GM10248 (cell line): ENCODE results near the gene USP46.
A peak's percentile ranks its signal among the peaks of the same experiment; 100 is the strongest.

Experiments
- CTCF ChIA-PET: fragments of 300-600 bp; sonication (Branson Sonifier 250); formaldehyde crosslinking; extraction: SDS; loops from one replicate; lab custom pipeline; 2021; ENCODE audit warnings: antibody characterized with exemption; lab: Yijun Ruan, JAX
- POLR2A ChIA-PET: fragments of 350-650 bp; sonication (Branson Sonifier 250); formaldehyde crosslinking; extraction: SDS; loops from one replicate; lab custom pipeline; 2020; ENCODE audit warnings: antibody characterized with exemption; lab: Yijun Ruan, JAX
- DNase-seq: peaks from one replicate; pipeline ENCODE4 v3.0.0; 2012; ENCODE audit errors: extremely low spot score
- TF ChIP-seq, protein P1 (sequence below): IDR thresholded peaks from 2 replicates; pipeline ENCODE4 v1.5.1; 2012; ENCODE audit warnings: mild to moderate bottlenecking, low read depth; ENCODE audit errors: extremely low read depth, missing control alignments, control extremely low read depth

USP46 gene

DNA sequence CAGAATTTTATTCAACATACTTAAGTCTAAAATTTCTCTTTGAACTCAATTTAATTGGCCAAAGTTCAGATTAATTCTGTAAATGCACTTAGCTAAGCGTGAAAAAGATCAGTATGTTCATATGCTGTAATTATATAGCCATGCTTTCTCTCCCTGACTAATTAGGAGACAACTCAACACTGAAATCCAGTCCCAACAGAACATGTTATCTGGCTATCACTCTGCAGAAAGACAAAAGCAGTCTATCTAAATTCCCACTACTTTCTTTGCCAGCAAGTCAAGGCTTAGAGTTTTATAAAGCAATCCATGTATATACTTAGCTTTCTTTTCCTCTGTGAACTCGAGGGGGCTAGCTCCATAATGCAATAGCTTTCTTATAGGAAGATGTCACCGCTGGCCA lies 16.0 kb upstream of the USP46 start:
- TF ChIP-seq, protein P1, sequence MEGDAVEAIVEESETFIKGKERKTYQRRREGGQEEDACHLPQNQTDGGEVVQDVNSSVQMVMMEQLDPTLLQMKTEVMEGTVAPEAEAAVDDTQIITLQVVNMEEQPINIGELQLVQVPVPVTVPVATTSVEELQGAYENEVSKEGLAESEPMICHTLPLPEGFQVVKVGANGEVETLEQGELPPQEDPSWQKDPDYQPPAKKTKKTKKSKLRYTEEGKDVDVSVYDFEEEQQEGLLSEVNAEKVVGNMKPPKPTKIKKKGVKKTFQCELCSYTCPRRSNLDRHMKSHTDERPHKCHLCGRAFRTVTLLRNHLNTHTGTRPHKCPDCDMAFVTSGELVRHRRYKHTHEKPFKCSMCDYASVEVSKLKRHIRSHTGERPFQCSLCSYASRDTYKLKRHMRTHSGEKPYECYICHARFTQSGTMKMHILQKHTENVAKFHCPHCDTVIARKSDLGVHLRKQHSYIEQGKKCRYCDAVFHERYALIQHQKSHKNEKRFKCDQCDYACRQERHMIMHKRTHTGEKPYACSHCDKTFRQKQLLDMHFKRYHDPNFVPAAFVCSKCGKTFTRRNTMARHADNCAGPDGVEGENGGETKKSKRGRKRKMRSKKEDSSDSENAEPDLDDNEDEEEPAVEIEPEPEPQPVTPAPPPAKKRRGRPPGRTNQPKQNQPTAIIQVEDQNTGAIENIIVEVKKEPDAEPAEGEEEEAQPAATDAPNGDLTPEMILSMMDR, result no peak
- DNase-seq, result no peak
- ChIA-PET CTCF (interaction anchor here (1.0 to 2.5 kb wide), 6 partner anchors 8 to 52 kb away, joined by 3 to 10 read pairs (median 4); no protein-coding TSS in a partner anchor), POLR2A (no interaction called here)

DNA sequence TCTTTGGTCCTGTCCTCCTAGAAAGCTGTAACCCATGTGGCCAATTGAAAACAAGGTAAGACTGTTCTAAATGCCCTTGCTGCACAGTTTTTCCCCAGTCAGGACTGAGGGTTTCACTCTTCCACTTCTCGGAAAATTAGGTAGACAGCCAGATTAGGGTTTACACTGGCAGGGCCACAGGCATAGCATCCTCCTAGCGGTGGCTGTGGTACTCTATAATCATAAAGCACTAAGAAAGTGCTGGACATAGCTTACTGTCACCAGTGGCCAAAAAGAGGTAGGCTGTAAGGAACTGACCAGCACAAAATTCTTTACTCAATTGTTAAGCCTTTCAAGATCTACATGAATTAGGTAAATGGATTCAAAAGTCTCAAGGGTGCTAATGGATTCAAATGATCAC lies 11.6 kb upstream of the USP46 start:
- CTCF ChIA-PET, result interaction anchor here (0.7 to 3.1 kb wide), 6 partner anchors 9 to 125 kb away, joined by 3 to 19 read pairs (median 5); partner anchors contain the start of gene USP46
- no peak for DNase-seq
- TF ChIP-seq, protein P1, result no peak
- POLR2A ChIA-PET, result no interaction called here

DNA sequence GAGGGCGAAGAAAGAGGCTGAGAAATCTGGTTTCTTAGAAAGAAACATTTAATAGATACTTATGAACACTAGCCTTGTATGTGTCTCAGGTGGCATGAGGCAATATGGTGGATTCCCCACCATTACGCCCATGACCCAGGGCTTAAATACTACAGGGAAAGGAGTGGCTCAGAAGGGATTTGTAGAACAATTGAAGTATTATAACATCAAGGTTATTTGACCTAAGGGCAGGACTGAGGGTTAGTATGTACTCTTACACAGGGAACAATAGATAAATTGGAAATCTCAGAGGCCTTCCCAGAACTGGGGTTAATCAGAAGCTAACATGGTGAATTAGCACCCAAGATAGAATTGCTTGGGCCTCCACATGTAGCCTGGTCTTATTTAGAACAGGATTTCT lies 11.0 kb upstream of the USP46 start:
- ChIA-PET CTCF (interaction anchor here (1.2 to 3.1 kb wide), 3 partner anchors 79 to 124 kb away, joined by 3 to 19 read pairs (median 4); no protein-coding TSS in a partner anchor), POLR2A (no interaction called here)

DNA sequence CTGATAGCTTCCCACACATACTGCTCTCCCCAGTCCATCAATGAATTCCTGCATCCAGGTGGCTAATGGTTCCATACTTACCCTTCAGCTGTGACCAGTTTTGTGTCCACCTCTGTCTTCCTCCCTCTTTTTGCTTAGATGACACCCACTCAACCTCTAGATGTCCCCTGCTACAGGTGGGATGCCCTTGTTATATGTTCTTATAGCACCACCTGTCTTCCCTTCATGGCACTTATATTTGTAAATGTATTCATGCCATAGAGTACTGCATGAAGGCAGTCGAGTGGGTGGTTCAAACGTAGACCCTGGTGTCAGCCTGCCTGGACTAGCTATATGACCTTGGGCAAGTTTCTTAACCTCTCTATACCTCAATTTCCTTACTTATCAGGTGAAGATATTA lies 6.5 kb upstream of the USP46 start:
- TF ChIP-seq, protein P1, result peak; percentile 50
- DNase-seq, result peak; percentile 51
- ChIA-PET POLR2A (no interaction called here), CTCF (interaction anchor here (0.6 to 6.5 kb wide), 16 partner anchors 10 to 316 kb away, joined by 3 to 35 read pairs (median 4); no protein-coding TSS in a partner anchor)

More for the DNA sequence above, 11.0 kb upstream of the USP46 start:
- DNase-seq, result no peak
- TF ChIP-seq, protein P1, result no peak

DNA sequence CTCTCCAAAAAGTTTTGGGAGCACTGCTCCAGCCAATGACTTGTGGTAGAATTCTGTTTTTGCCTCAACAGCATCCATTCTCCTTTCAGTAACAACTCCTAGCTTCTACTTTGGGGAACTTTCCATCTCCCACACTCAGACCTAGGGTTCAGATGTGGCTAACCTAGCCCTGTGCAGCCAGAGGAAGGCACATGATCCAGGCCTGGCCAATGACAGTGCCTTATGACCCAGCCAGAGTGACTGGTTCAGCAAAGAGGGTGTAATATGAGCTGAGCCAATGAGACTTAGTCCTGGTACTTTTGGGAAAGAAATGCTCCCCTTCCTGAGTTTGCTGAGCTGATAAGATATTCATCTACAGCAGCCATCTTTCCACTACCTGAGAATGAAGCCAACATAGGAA lies 5.4 kb upstream of the USP46 start:
- TF ChIP-seq, protein P1, result no peak
- CTCF ChIA-PET, result interaction anchor here (0.8 to 6.5 kb wide), 12 partner anchors 11 to 318 kb away, joined by 3 to 35 read pairs (median 6); no protein-coding TSS in a partner anchor
- no peak for DNase-seq
- POLR2A ChIA-PET, result no interaction called here

DNA sequence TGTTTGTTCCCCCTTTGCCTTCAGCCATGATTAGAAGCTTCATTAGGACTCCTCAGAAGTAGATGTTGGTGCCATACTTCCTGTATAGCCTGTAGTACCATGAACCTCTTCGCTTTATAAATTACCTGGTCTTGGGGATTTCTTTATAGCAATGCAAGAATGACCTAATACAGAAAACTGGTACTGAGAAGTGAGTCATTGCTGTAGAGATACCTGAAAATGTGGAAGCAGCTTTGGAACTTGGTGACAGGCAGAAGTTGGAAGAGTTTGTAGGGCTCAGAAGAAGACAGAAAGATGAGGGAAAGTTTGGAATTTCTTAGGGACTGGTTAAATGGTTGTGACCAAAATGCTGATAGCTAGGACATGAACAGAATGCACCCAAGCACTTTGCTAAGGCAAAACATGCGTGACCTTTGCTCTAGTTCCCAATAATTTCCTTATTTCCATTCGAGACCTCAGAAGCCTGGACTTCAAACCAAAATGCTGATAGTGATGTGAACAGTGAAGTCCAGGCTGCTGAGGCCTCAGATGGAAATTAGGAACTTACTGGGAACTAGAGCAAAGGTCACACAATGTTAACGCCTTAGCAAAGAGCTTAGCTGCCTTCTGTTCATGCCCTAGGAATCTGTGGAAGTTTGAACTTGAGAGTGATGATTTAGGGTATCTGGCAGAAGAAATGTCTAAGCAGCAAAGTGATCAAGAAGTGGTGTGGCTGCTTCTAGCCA lies 3.0 kb upstream of the USP46 start:
- TF ChIP-seq, protein P1, result no peak
- CTCF ChIA-PET, result interaction anchor here (0.7 to 6.5 kb wide), 8 partner anchors 9 to 767 kb away, joined by 3 to 35 read pairs (median 3); partner anchors contain the start of gene ERVMER34-1

More for the DNA sequence above, 3.0 kb upstream of the USP46 start:
- POLR2A ChIA-PET, result no interaction called here
- no peak for DNase-seq
